A549 (cell line): ENCODE results near the gene TPI1.

Source experiments
- EP300 ChIP-seq, 2 experiments: fragments of >200 bp; sonication (Bioruptor Twin); formaldehyde crosslinking; IDR thresholded peaks; 2 replicates in 1 of 2; 3 replicates in 1 of 2; pipeline ENCODE4 v1.6.1; 2016 to 2017
- KDM1A ChIP-seq: fragments of 200-600 bp; sonication (generic); IDR thresholded peaks from 2 replicates; pipeline ENCODE4 v1.6.1; 2016; ENCODE audit warnings: low read depth, mild to moderate bottlenecking
- MAFK ChIP-seq: fragments of 450-650 bp; IDR thresholded peaks from 2 replicates; pipeline ENCODE4 v1.6.1; 2014; ENCODE audit not compliant: partially characterized antibody
- POLR2A ChIP-seq: IDR thresholded peaks from 2 replicates; pipeline ENCODE4 v1.6.1; 2012; ENCODE audit warnings: mild to moderate bottlenecking, low read length
- POLR2AphosphoS2 ChIP-seq: conservative IDR thresholded peaks from 2 replicates; pipeline ENCODE4 v1.6.1; 2012; ENCODE audit warnings: low read length, improper control_type of control experiment, inconsistent platforms
- SREBF2 ChIP-seq: fragments of 450-650 bp; IDR thresholded peaks from 2 replicates; pipeline ENCODE4 v1.6.1; 2014; ENCODE audit warnings: mild to moderate bottlenecking, moderate library complexity
- TF ChIP-seq, protein P1 (sequence below): IDR thresholded peaks from 2 replicates; pipeline ENCODE4 v1.6.1; 2012
- TF ChIP-seq, protein P2 (sequence below): fragments of >200 bp; sonication (Bioruptor Twin); formaldehyde crosslinking; IDR thresholded peaks from 3 replicates; pipeline ENCODE4 v1.5.1; 2016

DNA sequence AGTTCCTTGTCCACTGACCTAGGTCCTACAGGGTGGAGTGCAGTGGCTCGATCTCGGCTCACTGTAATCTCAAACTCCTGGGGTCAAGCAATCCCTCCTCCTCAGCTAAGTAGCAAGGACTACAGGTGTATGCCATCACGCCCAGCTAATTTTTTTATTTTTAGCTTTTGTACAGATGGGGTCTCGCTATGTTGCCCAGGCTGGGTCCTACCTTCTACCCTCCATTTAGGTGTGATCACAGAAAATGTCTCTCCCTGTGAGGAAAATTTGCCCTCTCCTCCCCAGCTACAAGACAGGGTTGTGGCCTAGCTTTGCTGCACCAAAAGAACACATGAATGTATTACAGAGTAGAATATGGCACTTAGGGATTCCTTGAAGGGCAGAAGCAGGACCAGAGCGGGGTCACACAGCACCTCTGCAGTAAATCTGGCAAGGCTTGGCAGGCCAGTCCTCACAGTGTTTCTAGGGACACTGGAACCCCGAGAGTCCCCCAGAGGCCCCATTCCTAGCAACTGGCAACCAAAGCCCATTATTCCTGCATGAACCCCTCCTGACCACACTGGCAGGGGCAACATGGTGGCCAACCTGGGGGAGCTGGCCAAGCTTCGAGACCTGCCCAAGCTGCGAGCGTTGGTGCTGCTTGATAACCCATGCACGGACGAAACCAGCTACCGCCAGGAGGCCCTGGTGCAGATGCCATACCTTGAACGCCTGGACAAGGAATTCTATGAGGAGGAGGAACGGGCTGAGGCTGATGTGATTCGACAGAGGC lies 45.0 kb downstream of the TPI1 start:
- TF ChIP-seq, protein P1, sequence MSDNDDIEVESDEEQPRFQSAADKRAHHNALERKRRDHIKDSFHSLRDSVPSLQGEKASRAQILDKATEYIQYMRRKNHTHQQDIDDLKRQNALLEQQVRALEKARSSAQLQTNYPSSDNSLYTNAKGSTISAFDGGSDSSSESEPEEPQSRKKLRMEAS: no peak
- TF ChIP-seq POLR2A (no peak), EP300 (IDR thresholded peaks at IDR 0.05) (no peak), SREBF2 (no peak), MAFK (no peak), KDM1A (no peak), POLR2AphosphoS2 (no peak)
- TF ChIP-seq, protein P2, sequence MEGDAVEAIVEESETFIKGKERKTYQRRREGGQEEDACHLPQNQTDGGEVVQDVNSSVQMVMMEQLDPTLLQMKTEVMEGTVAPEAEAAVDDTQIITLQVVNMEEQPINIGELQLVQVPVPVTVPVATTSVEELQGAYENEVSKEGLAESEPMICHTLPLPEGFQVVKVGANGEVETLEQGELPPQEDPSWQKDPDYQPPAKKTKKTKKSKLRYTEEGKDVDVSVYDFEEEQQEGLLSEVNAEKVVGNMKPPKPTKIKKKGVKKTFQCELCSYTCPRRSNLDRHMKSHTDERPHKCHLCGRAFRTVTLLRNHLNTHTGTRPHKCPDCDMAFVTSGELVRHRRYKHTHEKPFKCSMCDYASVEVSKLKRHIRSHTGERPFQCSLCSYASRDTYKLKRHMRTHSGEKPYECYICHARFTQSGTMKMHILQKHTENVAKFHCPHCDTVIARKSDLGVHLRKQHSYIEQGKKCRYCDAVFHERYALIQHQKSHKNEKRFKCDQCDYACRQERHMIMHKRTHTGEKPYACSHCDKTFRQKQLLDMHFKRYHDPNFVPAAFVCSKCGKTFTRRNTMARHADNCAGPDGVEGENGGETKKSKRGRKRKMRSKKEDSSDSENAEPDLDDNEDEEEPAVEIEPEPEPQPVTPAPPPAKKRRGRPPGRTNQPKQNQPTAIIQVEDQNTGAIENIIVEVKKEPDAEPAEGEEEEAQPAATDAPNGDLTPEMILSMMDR: no peak
